HepG2 (cell line): ENCODE data around the gene NR4A2. TPM values are rescaled to one million over a fixed set of nuclear protein-coding genes. Genes with fewer than 3 reads are reported as not detected.

Experiments
- BRCA1 ChIP-seq: sonication (generic); formaldehyde crosslinking; IDR thresholded peaks from 2 replicates; pipeline ENCODE4 v1.4.0; 2020; ENCODE audit warnings: missing genetic modification reagents
- DR1 ChIP-seq: sonication (generic); formaldehyde crosslinking; IDR thresholded peaks from 2 replicates; pipeline ENCODE4 v1.8.0; 2021; ENCODE audit warnings: mild to moderate bottlenecking, missing genetic modification reagents, inconsistent platforms
- EZH2 ChIP-seq: conservative IDR thresholded peaks from 2 replicates; pipeline ENCODE4 v1.6.1; 2012; ENCODE audit warnings: mild to moderate bottlenecking, low read depth, low read length, moderate library complexity
- FOXM1 ChIP-seq: sonication (generic); formaldehyde crosslinking; IDR thresholded peaks from 2 replicates; pipeline ENCODE4 v1.5.0; 2020; ENCODE audit warnings: missing genetic modification reagents
- GABPB1 ChIP-seq: IDR thresholded peaks from 2 replicates; pipeline ENCODE4 v1.6.1; 2016; ENCODE audit warnings: mild to moderate bottlenecking, missing genetic modification reagents, moderate library complexity, missing compliant biosample characterization
- HOXA3 ChIP-seq: sonication (generic); formaldehyde crosslinking; IDR thresholded peaks from 2 replicates; pipeline ENCODE4 v1.5.0; 2020; ENCODE audit warnings: missing genetic modification reagents
- KLF6 ChIP-seq: IDR thresholded peaks from 2 replicates; pipeline ENCODE4 v1.8.0; 2016; ENCODE audit warnings: missing biosample characterization, missing genetic modification reagents
- MIER2 ChIP-seq: IDR thresholded peaks from 2 replicates; pipeline ENCODE4 v1.6.1; 2016; ENCODE audit warnings: missing biosample characterization, missing genetic modification reagents
- NCOA2 ChIP-seq: sonication (generic); formaldehyde crosslinking; IDR thresholded peaks from 2 replicates; pipeline ENCODE4 v1.8.0; 2022; ENCODE audit warnings: inconsistent platforms
- PCBP2 ChIP-seq: fragments of 200-400 bp; formaldehyde crosslinking; optimal IDR thresholded peaks from 2 replicates; pipeline ENCODE3; 2018; ENCODE audit warnings: low read length, low read depth; ENCODE audit not compliant: poor library complexity, severe bottlenecking
- PHB2 ChIP-seq: fragments of 450-650 bp; IDR thresholded peaks from 2 replicates; pipeline ENCODE4 v1.6.1; 2018; ENCODE audit not compliant: partially characterized antibody
- POLR2G ChIP-seq: fragments of 200-400 bp; formaldehyde crosslinking; IDR thresholded peaks from 2 replicates; pipeline ENCODE4 v1.6.1; 2018; ENCODE audit warnings: mild to moderate bottlenecking, low read depth, low read length, moderate library complexity
- YEATS4 ChIP-seq: sonication (generic); formaldehyde crosslinking; IDR thresholded peaks from 2 replicates; pipeline ENCODE4 v1.4.0; 2020; ENCODE audit warnings: missing genetic modification reagents, borderline replicate concordance
- ZBTB42 ChIP-seq: sonication (generic); formaldehyde crosslinking; IDR thresholded peaks from 2 replicates; pipeline ENCODE4 v1.5.0; 2020; ENCODE audit warnings: mild to moderate bottlenecking, missing genetic modification reagents
- ZKSCAN5 ChIP-seq: sonication (generic); formaldehyde crosslinking; IDR thresholded peaks from 2 replicates; pipeline ENCODE4 v1.5.1; 2020; ENCODE audit warnings: mild to moderate bottlenecking, missing genetic modification reagents
- ZMYM3 ChIP-seq: sonication (generic); formaldehyde crosslinking; IDR thresholded peaks from 2 replicates; pipeline ENCODE4 v1.5.1; 2020; ENCODE audit warnings: mild to moderate bottlenecking, missing genetic modification reagents
- ZNF10 ChIP-seq: sonication (generic); formaldehyde crosslinking; IDR thresholded peaks from 2 replicates; pipeline ENCODE4 v1.4.0; 2020; ENCODE audit warnings: mild to moderate bottlenecking, low read depth, missing genetic modification reagents, borderline replicate concordance
- ZNF547 ChIP-seq: sonication (generic); formaldehyde crosslinking; IDR thresholded peaks from 2 replicates; pipeline ENCODE4 v1.5.1; 2020; ENCODE audit warnings: mild to moderate bottlenecking, missing genetic modification reagents
- ZNF619 ChIP-seq: sonication (generic); formaldehyde crosslinking; IDR thresholded peaks from 2 replicates; pipeline ENCODE4 v1.4.0; 2020; ENCODE audit warnings: mild to moderate bottlenecking, missing genetic modification reagents
- polyA plus RNA-seq, 8 experiments: library from polyadenylated mRNA; depleted of rRNA in 3 of 8; stranded (reverse) in 7 of 8; unstranded in 1 of 8; fragments of >200 nt; fragmentation: Illumina TruSeq in 4 of 8; extraction: Trizol in 4 of 8; gene quantifications; 2 replicates each; pipeline versions ENCODE4 v1.2.1 to v1.2.3, GENCODE V29; 2011 to 2016; ENCODE audit warnings: low read depth in 4 of 8, missing spikeins in 1 of 8, mixed read lengths in 1 of 8; ENCODE audit not compliant: insufficient read depth in 1 of 8
- total RNA-seq, 5 experiments: library from RNA; depleted of rRNA; stranded (reverse); fragments of >200 nt; fragmentation: Illumina TruSeq; extraction: Trizol; gene quantifications; 2 replicates each; pipeline ENCODE4 v1.2.3, GENCODE V29; 2016; ENCODE audit warnings: low read depth in 1 of 5
- TF ChIP-seq, protein P1 (sequence below): sonication (generic); formaldehyde crosslinking; IDR thresholded peaks from 2 replicates; pipeline ENCODE4 v1.5.0; 2020; ENCODE audit warnings: mild to moderate bottlenecking, missing genetic modification reagents, moderate library complexity
- TF ChIP-seq, protein P2 (sequence below): IDR thresholded peaks from 2 replicates; pipeline ENCODE4 v1.6.1; 2016; ENCODE audit warnings: missing genetic modification reagents, missing compliant biosample characterization
- TF ChIP-seq, protein P3 (sequence below): sonication (generic); formaldehyde crosslinking; IDR thresholded peaks from 2 replicates; pipeline ENCODE4 v1.4.0; 2020; ENCODE audit warnings: missing genetic modification reagents
- TF ChIP-seq, protein P4 (sequence below): sonication (generic); formaldehyde crosslinking; conservative IDR thresholded peaks from 2 replicates; pipeline ENCODE4 v1.4.0; 2020; ENCODE audit warnings: missing genetic modification reagents
- TF ChIP-seq, protein P5 (sequence below): sonication (generic); formaldehyde crosslinking; IDR thresholded peaks from 2 replicates; pipeline ENCODE4 v1.4.0; 2020; ENCODE audit warnings: missing genetic modification reagents

NR4A2 gene
- total and polyA plus RNA-seq, 2 of the 13 experiments (the other 11 are each of a cell fraction or from before 2014, with no cell fraction given), result not detected

DNA sequence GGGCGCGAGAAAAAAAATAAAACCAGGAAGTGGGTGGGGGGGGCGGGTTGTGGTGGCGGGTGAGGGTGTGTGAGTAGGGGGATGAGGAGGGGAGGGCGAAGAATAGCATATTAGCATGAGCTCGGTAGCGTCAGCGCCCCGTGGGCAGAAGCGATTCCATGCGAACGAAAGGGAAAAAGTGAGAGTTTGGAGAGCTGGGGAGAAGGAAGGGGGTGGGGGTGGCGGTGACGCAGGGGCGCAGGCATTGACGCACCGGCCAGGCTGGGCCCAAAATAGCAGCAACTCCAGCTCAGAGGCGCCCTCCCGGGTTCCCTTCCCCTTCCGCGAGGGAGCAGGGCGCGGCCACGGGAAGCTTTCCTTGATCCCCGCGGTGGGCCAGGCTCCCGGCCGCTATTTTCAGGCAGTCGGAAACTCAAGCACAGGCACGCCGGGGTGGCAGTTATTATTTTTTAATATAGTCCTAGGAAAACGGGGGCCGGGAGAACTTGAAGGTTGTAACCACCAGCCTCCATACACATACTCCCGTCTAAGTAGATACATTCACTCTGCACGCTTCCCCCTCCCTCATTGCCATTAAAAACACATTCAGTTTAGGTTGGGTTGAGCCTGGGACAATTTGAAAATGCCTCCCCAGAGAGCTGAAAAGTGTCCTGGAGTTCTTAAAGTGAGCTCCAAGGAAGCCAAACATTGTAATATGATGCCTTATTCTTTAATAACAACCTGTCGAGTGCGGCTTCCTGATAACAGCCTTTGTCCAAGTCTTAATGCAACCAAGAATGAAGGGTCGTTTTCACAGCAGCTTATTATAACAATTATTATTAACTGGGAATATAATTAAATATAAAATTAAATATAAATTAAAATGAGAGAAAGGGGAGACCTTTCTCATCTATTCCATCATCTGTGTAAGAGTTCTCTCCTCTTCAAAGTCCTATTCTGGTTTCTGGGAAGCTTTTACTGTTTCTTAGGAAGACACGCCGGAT is 2.3 kb upstream of the NR4A2 start (continued):
- TF ChIP-seq ZNF619 (CRISPR knock-in tag) (no peak), ZNF10 (CRISPR knock-in tag) (no peak), PHB2 (no peak), FOXM1 (no peak), KLF6 (no peak), GABPB1 (CRISPR knock-in tag) (peak; percentile 51; the same call in 1 of the 2 replicates), NCOA2 (CRISPR knock-in tag) (no peak), HOXA3 (CRISPR knock-in tag) (0 out of 2 replicates have a peak, but pooled peaks have one; percentile 12), YEATS4 (CRISPR knock-in tag) (no peak), PCBP2 (no peak), BRCA1 (no peak), DR1 (CRISPR knock-in tag) (no peak), ZBTB42 (CRISPR knock-in tag) (no peak), ZNF547 (CRISPR knock-in tag) (no peak), MIER2 (CRISPR knock-in tag) (no peak), ZKSCAN5 (CRISPR knock-in tag) (no peak), ZMYM3 (CRISPR knock-in tag) (no peak), EZH2 (0 out of 2 replicates have a peak, but pooled peaks have one; percentile 47), POLR2G (no peak)
- TF ChIP-seq, protein P1, sequence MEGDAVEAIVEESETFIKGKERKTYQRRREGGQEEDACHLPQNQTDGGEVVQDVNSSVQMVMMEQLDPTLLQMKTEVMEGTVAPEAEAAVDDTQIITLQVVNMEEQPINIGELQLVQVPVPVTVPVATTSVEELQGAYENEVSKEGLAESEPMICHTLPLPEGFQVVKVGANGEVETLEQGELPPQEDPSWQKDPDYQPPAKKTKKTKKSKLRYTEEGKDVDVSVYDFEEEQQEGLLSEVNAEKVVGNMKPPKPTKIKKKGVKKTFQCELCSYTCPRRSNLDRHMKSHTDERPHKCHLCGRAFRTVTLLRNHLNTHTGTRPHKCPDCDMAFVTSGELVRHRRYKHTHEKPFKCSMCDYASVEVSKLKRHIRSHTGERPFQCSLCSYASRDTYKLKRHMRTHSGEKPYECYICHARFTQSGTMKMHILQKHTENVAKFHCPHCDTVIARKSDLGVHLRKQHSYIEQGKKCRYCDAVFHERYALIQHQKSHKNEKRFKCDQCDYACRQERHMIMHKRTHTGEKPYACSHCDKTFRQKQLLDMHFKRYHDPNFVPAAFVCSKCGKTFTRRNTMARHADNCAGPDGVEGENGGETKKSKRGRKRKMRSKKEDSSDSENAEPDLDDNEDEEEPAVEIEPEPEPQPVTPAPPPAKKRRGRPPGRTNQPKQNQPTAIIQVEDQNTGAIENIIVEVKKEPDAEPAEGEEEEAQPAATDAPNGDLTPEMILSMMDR, result peak; percentile 40
- TF ChIP-seq, protein P2, sequence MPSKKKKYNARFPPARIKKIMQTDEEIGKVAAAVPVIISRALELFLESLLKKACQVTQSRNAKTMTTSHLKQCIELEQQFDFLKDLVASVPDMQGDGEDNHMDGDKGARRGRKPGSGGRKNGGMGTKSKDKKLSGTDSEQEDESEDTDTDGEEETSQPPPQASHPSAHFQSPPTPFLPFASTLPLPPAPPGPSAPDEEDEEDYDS (CRISPR knock-in tag), result no peak
- TF ChIP-seq, protein P3, sequence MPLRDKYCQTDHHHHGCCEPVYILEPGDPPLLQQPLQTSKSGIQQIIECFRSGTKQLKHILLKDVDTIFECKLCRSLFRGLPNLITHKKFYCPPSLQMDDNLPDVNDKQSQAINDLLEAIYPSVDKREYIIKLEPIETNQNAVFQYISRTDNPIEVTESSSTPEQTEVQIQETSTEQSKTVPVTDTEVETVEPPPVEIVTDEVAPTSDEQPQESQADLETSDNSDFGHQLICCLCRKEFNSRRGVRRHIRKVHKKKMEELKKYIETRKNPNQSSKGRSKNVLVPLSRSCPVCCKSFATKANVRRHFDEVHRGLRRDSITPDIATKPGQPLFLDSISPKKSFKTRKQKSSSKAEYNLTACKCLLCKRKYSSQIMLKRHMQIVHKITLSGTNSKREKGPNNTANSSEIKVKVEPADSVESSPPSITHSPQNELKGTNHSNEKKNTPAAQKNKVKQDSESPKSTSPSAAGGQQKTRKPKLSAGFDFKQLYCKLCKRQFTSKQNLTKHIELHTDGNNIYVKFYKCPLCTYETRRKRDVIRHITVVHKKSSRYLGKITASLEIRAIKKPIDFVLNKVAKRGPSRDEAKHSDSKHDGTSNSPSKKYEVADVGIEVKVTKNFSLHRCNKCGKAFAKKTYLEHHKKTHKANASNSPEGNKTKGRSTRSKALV, result 0 out of 2 replicates have a peak, but pooled peaks have one; percentile 14
- TF ChIP-seq, protein P4, sequence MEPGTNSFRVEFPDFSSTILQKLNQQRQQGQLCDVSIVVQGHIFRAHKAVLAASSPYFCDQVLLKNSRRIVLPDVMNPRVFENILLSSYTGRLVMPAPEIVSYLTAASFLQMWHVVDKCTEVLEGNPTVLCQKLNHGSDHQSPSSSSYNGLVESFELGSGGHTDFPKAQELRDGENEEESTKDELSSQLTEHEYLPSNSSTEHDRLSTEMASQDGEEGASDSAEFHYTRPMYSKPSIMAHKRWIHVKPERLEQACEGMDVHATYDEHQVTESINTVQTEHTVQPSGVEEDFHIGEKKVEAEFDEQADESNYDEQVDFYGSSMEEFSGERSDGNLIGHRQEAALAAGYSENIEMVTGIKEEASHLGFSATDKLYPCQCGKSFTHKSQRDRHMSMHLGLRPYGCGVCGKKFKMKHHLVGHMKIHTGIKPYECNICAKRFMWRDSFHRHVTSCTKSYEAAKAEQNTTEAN (CRISPR knock-in tag), result no peak
- TF ChIP-seq, protein P5, sequence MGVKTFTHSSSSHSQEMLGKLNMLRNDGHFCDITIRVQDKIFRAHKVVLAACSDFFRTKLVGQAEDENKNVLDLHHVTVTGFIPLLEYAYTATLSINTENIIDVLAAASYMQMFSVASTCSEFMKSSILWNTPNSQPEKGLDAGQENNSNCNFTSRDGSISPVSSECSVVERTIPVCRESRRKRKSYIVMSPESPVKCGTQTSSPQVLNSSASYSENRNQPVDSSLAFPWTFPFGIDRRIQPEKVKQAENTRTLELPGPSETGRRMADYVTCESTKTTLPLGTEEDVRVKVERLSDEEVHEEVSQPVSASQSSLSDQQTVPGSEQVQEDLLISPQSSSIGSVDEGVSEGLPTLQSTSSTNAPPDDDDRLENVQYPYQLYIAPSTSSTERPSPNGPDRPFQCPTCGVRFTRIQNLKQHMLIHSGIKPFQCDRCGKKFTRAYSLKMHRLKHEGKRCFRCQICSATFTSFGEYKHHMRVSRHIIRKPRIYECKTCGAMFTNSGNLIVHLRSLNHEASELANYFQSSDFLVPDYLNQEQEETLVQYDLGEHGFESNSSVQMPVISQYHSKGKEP (CRISPR knock-in tag), result no peak
